Measurements from ENCODE around the gene ZNF598.
"Not testable (repeated sequence)": the region's sequence is repeated elsewhere in the genome, so short reads cannot be mapped to it uniquely, and the experiment has no call there.

ZNF598 gene

DNA sequence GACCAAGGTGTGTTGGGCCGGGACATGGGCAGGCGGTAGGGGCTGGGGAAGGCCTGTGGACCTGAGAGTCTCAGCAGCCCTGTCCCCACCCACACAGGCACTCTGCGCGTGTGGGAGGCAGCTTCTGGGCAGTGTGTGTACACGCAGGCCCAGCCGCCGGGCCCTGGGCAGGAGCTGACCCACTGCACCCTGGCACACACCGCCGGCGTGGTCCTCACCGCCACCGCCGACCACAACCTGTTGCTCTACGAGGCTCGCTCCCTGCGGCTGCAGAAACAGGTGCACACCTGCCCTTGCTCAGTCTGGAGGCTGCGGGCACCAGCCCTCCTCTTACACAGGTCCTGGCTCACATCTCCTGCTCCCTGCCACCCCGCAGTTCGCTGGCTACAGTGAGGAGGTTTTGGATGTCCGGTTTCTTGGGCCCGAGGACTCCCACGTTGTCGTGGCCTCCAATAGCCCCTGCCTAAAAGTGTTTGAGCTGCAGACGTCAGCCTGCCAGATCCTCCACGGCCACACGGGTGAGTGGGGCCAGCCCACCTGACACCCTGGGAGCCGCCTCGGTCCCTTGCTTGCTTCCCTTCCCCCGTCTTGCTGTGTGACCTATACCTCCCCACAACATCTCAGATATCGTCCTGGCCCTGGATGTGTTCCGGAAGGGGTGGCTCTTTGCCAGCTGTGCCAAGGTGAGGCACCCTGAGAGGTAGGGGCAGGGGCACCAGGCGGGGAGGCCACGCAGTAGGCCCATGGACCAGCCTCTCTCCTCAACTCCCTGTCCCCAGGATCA lies 34.0 kb downstream of the ZNF598 start:
- DNase-seq (ENCODE audit: low read depth), result no peak

DNA sequence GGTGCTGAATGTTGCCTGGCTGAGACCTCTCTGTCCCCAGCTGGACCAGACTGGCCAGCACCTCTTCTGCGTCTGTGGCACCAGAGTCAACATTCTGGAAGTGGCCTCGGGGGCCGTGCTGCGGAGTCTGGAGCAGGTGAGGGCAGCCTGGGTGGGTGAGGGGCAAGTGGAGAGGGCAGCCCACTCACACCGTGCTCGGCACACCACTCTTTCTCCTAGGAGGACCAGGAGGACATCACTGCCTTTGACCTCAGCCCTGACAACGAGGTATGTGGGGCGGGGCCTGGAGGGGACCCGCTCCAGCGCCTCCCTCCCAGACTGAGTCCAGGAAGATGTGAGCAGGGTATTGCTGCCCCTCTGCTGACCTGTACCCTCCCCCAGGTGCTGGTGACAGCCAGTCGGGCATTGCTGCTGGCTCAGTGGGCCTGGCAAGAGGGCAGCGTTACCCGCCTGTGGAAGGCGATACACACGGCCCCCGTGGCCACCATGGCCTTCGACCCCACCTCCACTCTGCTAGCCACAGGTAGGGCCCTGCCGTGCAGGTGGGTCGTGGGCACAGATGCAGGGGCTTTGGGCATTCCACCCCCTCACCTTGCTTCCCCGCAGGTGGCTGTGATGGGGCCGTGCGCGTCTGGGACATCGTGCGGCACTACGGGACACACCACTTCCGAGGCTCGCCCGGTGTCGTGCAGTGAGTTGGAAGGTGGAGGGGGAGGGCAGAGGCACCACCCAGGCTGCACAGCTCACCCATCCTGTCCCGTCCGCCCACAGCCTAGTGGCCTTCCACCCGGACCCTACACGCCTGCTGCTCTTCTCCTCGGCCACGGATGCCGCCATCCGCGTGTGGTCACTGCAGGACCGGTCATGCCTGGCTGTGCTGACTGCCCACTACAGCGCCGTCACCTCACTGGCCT lies 35.2 kb downstream of the ZNF598 start:
- DNase-seq (ENCODE audit: low read depth), result no peak

DNA sequence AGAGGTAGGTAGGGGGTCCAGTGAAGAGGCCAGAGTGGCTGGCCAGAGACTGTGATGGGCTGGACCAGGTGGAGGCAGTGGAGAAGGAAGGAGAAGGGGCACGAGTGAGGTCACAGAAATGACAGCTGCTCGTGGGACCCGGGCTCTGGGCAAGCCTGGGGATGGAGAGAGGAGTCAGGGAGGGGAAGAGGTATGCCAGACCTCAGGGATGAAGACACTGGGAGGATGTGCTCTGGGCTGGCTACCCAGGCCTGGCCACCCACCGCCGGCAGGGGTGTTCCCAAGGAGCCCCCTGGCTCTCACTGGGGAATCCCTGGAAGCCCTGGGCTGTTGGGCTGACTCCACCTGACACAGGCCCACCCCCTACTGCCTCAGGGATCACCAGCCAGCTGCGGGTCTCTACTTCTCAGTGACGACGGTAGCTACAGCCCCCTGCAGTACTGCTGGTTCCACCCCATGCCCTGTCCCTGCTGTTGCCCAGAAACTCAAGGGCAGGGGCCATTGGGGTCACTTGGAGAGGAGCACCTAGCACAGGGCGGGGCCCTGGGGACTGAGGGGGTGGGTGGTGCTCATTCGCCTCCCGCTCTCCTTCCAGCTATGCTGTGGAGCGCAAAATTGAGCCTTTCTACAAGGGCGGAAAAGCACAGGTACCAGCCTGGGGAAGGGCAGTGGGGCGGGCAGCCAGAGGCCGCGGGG lies 36.0 kb downstream of the ZNF598 start:
- no peak for DNase-seq (ENCODE audit: low read depth)

DNA sequence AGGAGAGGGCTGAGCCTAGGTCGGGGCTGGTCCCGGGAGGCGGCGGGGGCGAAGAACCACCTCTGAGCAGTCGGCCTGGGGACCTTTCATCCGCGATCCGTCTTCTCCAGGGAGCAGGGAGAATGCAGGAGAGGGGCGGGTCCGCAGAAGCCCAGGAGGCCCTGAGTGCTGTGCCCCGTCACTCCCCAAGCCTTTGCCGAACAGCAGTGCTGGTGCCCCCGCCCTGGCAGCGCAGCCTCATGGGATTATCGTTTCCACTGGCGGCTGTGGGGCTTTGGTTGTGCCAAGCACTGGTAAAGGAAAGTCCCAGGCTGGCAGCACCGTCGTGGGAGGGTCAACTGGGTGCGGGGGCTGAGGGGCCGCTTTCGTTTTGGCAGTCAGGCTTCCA lies 37.1 kb downstream of the ZNF598 start:
- DNase-seq (ENCODE audit: low read depth), result no peak

DNA sequence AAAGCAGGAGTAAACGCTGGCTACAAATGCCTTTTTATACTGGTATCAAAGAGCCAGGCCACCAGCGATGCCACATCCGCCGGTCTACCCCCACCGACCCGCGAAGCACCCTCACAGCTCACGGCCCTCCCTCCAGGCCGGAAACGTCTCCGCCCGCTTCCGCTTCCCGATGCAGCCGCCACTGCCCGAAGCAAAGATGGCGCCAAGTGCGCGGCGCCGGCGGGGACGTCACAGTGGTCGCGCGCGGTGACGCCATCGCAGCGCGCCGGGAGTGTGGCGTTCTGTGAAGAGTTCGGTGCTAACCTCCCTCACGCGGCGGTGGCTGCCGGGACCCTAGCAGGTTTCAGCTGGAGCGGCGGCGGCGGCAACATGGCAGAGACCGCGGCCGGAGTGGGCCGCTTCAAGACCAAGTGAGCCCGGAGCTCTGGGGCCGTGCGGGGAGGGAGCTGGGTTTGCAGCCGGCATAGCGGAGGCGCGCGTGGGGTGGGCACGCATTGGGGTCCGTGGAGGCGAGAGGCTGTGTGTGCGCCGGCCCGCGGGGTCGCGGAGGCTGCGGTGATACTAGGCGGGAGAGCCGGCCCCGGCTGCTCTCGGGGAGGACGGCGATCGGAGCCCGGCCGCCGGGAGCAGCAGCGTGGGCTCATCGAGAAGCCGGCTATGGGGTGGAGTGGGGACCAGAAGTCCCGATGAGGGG lies 37.7 kb downstream of the ZNF598 start, which contains the start of gene TBL3:
Gene TBL3, plus strand, starts transcription at position 258 of the 694 bp plus-strand sequence. Its CDS starts 112 bp downstream, at position 370.
- DNase-seq (ENCODE audit: low read depth), result peak; percentile 99

DNA sequence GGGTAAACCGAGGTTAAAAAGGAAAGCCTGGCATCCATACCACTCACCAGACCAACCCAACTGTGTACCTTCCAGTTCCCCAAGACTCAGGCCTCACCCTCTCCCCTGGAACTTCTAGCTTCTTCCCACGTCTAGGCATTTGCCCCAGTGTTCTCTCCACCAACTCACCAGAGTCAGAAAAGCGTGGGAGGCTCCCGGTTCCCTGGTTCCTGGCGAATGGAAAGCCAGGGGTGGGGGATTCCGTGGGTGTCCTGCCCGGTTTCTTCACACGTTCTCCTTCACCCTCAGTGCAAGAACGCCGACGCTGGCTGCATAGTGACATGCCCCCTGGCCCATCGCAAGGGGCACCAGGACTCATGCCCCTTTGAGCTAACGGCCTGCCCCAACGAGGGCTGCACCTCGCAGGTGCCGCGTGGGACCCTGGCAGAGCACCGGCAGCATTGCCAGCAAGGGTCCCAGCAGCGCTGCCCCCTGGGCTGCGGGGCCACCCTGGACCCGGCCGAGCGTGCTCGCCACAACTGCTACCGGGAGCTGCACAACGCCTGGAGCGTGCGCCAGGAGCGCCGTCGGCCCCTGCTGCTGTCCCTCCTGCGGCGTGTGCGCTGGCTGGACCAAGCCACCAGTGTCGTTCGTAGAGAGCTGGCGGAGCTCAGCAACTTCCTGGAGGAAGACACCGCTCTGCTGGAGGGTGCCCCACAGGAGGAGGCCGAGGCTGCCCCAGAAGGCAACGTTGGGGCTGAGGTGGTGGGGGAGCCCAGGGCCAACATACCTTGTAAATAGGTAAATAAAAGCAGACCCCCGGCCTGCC lies 41.3 kb downstream of the ZNF598 start:
- DNase-seq (ENCODE audit: low read depth), result no peak

DNA sequence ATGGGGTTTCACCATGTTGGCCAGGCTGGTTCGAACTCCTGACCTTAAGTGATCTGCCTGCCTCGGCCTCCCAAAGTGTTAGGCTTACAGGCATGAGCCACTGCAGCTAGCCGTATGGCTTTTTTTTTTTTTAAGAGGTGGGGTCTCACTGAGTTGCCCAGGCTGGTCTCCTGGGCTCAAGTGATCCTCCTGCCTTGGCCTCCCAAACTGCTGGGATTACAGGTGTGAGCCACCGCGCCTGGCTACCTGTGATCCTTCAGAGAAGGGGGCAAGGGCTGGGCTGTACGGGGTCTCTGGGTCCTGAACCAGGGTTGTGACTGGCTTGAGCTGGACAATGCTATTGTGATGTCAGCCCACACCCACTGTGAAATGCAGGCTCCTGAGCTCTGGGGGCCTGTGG lies 43.2 kb downstream of the ZNF598 start, which contains the start of gene RNF151:
Gene RNF151, plus strand, starts transcription at position 397 of the 400 bp plus-strand sequence. CDS start 26 bp downstream, outside the sequence.
- DNase-seq (ENCODE audit: low read depth), result no peak

DNA sequence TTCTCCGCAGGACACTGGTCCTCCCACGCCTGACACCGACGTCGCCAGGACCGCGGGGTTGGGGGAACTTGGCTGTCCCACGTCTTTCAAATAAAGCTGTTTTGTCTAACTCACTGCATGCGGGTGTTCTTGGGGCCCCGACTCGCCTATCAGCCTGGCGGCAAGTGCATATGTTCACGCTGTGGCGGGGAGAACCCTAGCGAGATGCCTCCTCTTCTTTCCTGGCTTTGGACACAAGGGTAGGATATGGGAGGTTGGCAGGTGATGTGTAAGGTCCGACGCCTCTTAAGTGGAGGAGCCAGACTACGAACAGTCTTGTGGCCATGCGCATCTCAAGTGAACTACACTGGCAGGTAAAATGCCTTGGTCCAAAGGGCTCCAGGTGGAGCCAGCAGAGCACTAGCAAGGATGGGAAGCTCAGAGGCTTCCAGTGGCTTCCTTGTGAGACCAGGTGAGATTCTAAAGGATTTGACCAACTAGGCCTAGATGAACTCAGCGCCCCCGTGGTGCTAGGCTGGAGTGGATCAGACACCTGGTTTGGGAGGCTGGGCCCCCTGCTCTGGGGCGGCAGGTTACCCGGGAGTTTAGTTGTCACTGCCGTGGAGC lies 44.1 kb downstream of the ZNF598 start:
- DNase-seq (ENCODE audit: low read depth), result no peak

DNA sequence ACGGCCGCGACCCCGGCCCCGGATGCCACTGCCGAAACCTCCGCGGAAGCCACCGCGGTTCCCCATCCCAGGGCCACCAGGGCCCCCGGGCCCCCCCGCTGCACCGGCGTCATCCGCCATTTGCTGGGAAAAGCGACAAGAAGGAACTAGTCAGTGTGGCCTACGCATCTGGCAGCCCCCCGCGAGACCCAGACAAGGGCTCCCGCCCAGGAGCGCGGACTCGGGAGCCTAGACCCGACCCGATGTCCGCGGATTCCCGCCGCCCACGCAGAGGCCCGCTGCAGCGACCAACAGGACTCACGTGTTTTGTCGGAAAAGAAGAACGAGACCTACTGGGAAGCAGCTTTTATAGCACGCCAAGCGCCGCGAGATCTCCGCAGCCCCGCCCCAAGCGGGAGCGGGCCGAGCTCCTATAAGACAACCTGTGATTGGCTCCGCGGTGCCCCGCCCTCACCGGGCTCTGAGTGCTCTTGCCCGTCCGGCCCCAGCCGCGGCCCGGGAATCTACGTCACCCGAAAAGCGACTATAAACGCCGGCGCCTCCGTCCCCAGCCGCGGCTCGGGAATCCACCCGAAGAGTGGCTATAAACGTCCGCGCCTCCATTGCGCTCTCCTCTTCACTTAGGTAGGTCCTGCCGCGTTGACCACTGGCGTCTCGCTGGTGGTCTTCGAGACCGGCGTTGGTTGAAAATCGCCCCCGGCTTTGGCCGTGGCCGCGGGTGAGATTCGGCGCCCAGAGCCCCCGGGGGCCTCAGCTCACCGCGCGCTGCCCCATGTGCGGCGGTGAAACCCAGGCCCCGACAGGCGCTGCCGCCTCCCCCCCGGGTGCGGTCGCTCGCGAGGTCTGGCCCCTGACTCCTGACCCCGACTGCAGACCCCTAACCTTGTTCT lies 44.9 kb downstream of the ZNF598 start, which contains the start of gene RPS2:
Gene RPS2, minus strand, starts transcription at position 321 of the 890 bp plus-strand sequence. Its CDS starts 201 bp downstream, at position 120.
- peak; percentile 85 for DNase-seq (ENCODE audit: low read depth)

DNA sequence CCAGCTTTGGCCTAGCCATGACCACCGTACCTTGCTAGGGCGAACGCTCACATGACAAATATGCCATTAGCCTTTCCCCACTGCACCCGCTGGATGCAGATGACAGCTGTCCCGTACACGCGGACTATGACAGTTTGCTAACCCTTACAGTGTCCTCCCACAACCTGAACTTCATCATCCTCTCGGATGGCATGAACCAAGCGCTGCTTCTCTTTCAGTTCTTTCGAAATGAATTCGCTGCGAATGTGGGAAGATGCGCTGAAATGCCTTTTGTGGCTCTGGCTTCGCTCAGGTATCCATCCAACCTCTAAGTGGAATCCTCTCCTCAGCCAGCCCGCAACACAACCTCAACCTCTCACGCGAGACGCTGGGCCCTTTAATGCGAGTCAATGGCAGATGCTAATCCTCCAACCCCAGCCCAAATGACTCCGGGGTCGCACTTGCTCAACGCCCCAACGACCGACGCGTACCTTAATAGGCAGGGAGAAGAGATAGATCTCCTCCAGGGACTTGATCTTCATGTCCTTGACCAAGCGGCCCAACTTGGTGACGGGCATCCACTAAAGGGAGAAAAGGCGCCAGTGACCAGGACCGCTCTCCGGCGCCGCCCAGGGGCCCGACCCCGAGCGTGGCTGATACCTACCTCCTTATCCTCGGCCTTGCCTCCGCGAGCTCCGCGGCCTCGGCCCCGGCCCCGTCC lies 45.7 kb downstream of the ZNF598 start:
- DNase-seq (ENCODE audit: low read depth), result peak; percentile 44

DNA sequence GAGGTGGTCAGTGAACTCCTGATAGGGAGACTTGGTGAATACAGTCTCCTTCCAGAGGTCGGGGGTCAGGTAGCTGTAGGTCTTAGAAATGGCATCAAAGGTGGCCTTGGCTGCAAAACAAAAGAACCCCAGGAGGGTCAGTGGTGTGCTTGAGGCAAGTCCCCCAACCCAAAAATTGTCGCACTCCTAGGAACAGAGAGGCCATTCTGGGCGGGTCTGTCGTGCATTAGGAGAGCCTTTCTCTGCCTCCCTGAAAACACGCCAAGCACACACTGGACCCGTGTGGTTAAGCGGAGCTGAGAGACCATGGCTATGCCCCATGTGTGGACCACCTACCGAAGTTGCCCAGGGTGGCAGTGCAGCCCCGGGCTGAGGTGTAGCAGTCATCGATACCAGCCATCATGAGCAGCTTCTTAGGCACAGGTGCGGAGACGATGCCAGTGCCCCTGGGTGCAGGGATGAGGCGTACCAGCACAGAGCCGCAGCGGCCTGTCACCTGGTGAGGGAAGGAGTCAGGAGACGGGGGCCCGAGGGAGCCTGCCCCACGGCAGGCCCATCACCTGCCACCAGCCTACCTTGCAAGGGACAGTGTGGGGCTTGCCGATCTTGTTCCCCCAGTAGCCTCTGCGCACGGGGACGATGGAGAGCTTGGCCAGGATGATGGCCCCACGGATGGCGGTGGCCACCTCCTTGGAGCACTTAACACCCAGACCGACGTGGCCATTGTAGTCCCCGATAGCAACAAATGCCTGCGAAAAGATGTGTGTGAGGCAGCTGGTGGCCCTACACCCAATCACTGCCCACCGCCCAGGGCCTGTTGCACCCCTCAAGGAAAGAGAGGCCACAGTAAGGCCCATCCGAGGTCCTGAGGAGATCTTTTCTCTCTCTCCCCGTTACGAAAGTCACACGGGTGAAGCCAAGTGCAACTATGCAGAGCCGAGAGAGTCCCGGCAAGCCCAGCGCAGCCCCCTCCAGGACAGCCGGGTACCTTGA lies 47.2 kb downstream of the ZNF598 start:
- not testable (repeated sequence) for DNase-seq (ENCODE audit: low read depth)

DNA sequence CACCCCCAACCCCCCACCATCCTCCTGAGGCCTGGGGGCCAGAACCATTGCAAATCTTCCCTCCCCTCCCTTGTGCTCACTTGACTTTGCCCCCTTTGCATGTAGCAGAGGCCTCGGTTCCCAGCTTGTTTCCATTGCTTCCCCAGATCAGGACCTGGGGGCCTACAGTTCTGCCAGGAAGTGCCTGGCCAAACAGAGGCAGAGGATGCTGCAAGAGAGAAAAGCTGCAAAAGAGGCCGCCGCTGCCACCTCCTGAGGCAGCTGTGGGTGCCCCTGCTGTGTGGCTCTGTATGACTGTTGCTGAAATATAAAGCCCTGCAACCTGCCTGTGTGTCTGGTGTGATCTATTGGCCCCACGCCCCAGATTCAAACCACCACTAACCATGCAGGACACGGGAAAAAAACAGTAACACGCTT lies 48.0 kb downstream of the ZNF598 start:
- no peak for DNase-seq (ENCODE audit: low read depth)

DNA sequence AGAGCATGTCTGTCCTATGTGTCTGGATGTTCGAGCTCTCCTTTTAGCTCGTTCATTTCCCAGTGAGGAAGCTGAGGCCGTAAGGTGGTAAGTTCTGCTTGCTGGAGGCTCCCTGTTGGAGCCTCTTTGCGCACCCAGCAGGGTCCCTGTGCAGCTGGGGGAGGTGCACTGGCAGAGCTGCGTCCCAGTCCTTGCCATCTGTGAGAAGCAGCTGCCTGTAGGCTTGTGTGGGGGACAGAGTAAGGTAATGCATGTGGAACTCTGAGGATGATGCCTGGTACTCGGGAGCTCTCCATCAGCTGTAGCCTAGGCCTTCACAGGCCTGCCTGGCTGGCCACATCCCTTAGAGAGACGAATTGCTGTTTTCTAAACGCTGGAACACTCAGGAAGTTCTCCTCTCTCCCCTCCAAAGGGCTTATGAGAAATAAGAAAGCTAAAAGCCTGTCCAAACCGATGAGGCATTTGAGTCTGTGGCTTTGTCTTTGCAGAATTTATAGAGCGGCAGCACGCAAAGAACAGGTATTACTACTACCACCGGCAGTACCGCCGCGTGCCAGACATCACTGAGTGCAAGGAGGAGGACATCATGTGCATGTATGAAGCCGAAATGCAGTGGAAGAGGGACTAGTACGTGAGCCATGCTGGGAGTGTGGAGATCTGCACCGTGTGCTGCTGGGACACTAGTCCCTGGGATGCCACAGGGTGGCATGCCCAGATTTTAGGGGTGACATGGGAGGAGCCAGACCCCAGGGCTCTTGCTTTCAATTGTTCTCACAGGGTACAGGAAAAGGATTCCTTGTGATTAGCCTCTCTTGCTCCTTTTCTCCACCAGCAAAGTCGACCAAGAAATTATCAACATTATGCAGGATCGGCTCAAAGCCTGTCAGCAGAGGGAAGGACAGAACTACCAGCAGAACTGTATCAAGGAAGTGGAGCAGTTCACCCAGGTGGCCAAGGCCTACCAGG lies 48.7 kb downstream of the ZNF598 start:
- peak; percentile 38 for DNase-seq (ENCODE audit: low read depth)

DNA sequence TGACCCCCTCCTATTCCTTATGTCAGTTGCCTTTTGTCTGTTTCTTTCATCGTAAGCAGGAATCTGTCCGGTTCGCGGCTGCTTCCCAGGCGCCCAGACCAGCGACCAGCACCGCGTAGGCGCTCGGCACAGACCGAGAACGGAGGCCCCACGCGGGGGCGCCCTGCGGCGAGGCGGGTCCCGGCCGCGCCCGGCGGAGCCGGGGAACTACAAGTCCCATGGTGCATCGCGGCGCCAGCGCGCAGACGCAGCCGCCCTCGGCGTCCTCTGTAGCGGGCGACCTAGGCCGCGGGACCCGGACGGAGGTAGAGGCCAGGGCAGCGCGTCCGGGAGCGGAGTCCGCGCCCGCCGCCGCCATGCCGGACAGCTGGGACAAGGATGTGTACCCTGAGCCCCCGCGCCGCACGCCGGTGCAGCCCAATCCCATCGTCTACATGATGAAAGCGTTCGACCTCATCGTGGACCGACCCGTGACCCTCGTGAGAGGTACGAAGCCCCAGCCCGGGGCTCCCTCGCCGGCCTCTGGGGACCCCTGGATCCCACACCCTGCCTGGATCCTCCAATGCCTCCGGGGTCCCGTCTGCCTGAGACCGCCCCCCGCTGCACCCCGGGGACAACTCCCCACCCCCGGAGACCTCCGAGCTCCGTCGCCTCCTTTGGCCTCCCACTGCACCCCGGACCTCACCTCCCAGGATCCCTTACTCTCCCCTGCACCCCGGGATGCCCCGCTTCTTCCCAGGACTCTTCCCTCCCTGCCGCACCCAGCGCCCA lies 50.2 kb downstream of the ZNF598 start, which contains the start of gene NDUFB10:
Gene NDUFB10, plus strand, starts transcription at position 270 of the 771 bp plus-strand sequence. Its CDS starts 87 bp downstream, at position 357.
- DNase-seq (ENCODE audit: low read depth), result peak; percentile 89

DNA sequence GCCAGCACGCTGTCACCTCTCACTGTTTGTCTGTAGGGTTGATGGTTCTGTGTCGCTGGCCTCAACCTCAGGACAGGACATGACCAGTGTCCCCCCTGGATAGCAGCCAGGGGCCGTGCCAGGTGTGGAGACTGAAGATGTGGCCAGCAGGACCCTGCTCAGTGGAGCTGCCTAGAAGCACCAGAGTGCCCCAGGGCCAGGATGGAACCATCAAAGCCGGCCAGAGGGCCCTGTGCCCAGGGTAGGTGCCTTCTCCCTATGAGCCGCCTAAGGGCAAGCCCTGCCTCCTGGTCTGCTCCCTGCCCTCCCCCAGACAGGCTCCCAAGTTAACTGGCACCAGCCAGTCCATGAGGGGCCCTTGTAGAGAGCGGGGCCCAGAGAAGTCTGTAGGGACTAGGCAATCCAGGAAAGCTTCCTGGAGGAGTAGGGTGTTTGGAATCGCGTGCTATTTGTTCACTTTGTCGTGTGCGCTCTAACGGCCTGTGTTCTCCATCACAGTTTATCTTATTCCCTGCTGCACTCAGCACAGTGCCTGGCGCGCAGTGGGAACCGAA lies 50.8 kb downstream of the ZNF598 start:
- DNase-seq (ENCODE audit: low read depth), result no peak
